Stimulated activated CD4-positive, alpha-beta T cell treated with anti-CD3 and anti-CD28 coated beads, Interleukin-12 subunit alpha, Interleukin-12 subunit beta, amount 100 ng/mL, for 48 hours (primary cell): Measurements from ENCODE around the gene ZFYVE21.
"Not testable (repeated sequence)": the region's sequence is repeated elsewhere in the genome, so short reads cannot be mapped to it uniquely, and the experiment has no call there.

Experiments used
- DNase-seq, 3 donors: peaks; one replicate each; pipeline ENCODE4 v3.0.0-alpha.2; 2020; ENCODE audit warnings: low read depth in 2 of 3, low spot score in 1 of 3

Gene ZFYVE21

DNA sequence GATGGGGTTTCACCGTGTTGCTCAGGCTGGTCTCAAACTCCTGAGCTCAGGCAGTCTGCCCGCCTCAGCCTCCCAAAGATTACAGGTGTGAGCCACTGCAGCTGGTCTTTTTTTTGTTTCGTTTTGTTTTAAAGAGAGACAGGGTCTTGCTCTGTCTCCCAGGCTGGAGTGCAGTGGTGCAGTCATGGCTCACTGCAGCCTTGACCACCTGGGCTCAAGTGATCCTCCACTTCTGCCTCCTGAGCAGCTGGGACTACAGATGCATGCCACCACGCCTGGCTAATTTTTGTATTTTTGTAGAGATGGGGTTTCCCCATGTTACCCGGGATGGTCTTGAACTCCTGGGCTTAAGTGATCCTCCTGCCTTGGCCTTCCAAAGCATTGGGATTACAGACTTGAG, 24.0 kb upstream of the ZFYVE21 start:
- not testable (repeated sequence) for DNase-seq

DNA sequence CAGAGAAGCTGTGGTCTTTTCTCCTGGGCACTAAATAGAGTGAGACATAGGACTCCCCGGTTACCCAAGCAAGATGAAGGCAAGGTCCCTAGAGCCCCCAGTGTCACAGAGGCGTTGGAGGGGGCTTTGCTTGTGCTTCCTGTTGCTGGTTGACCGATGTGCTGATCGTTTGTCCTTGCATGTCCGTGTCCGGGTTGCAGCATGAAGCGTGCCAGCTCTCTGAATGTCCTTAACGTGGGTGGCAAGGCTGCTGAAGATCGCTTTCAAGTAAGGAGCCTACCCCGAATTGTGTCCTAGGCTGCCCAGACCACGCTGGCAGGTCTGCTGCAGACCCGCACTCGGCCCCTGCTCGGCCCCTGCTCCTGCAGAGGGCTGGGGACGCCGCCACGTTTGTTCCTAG, 23.5 kb upstream of the ZFYVE21 start:
- no peak for DNase-seq

DNA sequence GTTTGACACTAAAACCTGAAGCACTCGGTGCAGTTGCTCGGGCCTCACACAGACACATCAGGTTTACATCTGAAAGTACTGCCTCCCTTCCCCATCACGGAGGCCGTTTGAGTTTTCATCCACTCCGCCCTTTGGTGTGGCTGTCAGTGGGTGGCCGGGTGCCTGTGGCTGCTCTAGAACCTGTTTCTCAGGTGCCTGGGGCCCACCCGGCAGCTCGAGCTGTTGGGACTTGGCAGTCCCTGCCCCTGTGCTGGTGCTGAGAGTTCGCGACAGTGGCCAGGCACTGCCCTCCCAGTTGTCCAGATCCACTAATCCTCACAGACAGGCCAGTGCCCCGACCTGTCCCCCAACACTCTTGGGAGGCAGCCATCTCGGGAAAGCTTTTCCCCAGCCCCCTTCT, 22.7 kb upstream of the ZFYVE21 start:
- DNase-seq: no peak

DNA sequence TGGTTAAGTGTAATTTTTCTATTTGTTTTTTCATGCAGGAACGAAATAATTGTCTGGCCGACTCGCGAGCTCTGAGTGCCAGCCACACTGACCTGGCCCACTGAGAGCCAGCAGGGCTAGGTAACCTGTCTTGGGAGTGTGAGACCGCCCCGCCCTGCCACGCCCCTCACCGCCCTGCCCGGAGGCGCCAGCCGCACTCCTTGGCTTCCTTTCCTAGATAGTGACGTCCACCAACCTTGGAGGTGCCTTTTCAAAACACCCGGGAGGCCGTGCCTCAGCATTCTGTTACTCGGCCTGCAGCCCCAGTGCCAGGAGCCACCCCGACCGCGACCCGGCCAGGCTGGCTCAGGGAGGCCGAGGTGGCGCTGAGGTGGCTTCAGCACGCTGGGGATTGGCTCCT, 22.1 kb upstream of the ZFYVE21 start:
- no peak for DNase-seq

DNA sequence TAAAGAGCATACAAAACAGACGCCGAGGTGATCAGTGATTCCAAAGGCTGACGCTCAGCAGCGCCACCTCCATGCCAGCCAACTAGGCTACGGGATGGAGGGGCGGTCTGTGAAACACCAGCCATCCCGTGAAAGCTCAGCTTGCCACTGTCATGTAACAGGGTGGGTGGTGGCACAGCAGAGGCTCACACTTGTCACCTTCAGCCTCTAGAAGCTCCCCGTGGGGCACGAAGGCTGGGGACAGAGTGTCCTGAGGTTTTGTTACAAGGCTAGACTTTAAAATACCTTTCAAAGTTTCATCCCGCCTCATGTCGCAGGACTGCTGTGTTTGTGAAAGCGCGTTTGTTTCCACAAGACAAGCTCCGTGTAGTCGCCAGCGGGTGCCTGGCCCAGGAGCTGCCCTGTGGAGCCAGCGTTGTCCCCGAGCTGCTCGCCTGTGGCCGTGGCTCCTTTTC, 21.0 kb upstream of the ZFYVE21 start:
- no peak for DNase-seq

DNA sequence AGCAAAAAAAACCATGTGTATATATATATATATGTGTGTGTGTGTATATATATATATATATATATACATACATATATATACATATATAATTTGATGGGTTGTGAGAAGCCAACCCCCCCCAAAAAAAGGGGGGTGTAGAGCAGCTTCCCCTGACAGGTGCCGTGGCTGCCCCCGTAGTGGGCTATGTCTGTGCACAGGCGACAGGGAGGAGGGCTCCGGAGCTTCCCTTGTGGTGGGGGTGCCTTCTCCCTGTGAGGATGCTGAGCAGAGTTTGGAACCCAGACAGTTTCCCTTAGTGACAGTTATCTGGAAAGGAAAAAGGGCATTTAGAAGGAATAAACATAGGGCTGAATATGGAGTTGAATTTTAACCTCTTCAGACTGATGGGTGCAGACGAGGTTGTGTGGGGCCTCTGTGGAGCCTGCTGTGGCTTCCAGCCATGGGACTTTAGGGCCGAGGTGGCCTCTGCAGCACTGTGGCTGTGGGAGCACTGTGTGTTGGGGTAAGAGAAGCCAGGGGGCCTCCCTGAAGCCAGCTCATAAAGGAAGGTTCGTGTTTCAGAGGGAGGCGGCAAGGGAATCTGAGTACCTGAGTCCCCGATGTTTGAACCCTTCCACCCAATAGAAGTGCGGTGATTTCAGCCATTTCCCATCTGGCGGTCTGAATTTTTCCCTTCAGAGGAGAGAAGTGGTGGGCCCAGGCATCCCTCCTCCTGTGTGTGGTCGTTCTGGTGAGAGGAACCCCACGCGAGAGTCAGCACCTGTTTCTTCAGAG, 20.1 kb upstream of the ZFYVE21 start:
- DNase-seq: no peak

DNA sequence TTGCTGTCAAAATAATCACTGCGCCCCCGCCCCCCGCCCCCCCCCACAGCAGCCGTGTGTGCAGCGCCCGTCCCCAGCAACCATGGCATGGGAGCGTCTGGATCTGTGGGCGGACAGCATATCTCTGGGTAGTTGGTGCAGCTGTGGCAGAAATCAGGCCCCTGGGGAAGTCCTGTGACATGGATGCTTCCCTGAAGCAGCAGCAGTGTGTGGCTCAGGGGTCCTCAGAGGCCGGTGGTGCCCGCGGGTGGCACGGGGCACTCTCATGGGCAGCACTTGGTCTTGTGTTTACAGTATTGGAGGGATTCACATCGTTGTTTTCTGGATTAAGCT, 19.6 kb upstream of the ZFYVE21 start:
- DNase-seq: no peak

DNA sequence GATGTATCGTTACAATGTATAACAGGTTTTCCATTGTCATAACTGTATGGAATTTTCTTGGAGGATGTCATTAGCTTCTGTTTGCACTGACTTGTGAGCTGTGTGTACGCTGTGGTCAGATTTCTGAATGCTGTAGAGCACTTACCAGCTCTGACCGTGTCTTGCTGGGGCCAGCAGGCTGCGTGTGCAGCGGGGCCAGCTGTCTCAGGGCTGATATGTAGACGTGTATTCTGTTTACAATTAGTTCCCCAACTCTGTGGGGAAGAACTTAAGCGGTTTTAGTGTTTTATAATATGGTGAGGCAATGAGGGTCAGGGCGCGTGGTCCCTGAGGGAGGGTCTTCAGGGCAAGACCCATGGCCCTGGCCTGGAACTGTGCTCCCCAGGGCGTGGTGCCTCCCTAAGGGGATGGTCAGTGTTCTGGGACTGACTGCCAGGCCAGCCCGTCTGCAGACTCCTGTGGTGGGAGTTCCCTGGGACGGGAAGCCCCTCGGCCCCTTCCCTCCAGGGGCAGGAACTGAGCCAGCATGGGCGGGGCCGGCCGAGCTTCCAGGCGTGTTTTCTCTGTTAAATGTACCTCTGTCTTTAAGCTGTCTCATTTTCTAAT, 19.0 kb upstream of the ZFYVE21 start:
- DNase-seq: no peak

DNA sequence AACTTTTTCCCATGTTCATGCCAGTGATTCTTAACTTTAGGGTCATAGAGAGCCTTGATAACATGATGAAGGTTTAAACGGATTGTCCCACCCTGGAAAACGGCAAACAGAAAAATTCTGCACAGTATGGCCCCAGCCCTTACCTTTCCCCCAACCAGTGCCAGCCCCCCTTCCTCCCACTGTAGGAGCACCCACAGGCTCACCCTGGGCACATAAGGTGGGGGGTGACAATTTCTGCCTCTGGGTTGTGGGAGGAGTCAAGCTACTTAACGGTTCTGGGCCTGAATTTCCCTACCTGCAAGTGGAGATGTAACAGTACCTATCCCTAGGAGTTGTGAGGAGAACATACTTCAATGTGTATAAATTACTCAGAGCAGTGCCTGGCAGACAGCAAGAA, 18.4 kb upstream of the ZFYVE21 start:
- DNase-seq: no peak

DNA sequence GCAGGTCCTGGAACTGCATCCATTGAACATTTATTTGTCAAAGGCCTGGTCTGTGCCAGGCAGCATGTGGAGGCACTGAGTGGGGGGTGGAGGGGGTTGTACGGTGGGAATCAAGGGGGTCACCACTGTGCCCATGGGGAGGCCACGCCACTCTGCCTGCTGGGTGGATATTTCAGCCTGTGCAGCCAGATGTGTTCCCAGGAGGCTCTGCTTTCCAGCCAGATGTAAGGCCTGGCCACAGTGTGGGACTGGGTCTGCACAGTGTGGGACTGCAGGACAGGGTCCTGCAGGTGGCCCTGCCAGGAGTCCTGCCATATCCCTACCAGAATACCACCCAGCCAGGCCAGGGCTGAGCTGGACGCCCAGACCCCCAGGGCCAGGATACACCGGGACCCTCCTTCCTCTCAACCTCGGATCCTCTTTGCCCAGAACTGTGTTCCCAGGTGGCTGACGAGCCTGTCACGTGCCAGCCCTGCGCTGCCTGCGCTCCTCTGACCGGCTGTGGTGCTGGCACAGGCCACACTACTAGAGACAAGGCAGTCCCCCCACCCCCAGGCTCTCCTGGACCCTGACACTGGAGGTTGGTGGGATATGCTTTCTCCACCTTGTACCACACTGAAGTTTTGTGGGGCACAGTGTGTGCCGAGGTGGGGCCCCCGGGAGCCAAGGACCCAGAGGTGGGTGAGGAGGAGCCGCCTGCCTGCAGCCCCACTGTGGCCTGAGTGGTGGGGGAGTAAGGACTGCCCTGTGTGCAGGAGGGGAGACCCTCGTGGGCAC, 17.8 kb upstream of the ZFYVE21 start:
- DNase-seq: no peak

DNA sequence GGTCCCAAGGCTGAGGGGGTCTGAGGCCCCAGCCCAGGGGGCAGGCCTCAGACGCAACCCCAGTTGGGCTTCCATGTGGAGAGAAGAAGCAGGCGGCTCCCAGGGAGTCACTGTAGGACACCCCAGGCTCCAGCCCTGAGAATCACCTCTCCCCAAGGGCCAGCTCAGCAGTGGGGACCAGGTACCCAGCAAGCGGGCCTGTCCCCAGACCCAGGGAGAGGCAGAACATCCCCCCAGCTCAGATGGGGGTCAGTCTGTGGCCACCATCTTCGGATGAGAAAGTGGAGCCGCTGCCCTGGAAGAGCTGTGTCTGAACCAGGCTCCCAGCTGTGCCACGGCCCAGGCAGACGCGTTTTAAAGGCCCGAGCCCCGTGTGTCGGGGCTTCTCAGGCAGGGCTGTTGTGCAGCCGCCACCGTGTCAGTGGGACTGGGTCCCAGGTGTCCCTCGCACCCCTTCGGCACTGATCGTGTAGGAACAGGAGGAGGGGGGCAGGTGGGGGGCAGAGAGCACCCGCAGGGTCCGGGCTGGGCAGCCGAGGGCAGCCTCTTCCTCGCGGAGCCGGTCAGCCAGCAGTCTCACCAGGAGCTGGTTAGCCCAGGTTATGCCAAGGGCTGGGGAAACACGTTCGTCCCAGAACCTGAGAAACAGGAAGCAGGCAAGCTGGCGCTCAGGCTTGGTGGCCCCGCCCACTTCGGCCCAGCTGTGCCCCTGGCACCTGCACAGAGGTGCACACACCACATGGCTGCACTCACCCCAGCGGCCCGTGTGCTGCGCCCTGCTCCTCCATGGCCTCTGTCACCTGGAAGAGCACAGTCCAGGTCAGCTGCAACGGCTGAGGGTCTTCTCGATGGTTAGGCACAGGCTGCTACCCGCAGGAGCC, 17.0 kb upstream of the ZFYVE21 start:
- no peak for DNase-seq

DNA sequence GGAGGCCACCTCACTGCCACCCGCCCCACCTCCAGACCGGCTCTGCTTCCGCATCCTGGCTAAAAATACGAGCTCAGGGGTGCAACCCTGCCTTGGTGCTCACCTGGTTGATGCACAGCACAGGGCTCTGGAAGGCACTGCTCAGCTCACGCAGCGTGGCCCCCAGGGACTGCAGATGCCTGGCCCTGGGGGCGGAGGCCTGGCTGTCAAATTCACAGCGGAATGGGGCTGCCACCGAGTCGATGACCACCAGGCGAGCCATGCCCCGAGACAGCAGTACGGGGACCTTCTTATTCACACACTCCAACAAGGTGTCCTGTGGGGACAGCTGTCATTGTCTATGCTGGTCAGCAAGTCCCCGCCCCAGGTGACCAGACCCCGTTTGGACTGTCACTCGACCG, 16.3 kb upstream of the ZFYVE21 start:
- no peak for DNase-seq

DNA sequence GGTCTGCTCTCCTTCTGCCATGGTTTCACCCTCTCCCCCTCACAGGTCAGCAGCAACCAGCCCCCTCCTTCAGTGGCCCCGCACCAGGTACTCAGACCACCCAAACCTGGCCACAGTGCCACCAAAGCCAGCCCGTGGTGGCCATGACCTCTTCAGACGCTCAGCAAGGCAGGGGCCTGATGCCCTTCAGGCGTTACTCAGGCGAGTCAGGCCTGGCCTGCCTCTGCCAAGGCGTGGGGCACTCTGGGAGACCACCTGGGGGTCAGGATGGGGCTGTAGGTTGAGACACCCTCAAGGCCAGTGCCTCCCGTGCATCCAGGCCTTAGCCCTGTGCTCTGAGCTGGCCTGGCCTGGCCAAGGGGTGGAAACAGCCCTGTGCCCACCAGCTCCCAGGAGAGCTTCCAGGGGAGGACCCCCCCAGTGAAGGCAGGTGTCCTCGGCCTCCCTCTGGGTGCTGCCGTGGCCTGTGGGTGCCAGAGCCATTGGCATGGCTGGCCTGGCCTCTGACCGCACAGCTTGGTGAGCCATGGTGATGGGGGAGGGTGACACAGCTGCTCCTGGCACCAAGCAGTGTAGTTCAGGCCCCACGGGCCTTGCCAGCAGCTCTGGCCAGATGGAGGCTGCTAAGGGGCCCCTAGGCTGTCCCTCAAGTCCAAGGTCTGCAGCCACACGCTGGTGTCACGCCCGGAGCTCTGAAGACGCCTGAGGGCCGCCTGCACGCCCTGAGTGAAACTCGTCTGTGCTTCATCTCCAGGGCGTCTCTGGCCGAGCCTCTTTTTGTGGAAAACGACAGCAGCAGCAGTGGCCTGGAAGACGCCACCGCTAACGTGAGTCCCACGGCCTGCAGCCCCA, 15.5 kb upstream of the ZFYVE21 start:
- DNase-seq: no peak

DNA sequence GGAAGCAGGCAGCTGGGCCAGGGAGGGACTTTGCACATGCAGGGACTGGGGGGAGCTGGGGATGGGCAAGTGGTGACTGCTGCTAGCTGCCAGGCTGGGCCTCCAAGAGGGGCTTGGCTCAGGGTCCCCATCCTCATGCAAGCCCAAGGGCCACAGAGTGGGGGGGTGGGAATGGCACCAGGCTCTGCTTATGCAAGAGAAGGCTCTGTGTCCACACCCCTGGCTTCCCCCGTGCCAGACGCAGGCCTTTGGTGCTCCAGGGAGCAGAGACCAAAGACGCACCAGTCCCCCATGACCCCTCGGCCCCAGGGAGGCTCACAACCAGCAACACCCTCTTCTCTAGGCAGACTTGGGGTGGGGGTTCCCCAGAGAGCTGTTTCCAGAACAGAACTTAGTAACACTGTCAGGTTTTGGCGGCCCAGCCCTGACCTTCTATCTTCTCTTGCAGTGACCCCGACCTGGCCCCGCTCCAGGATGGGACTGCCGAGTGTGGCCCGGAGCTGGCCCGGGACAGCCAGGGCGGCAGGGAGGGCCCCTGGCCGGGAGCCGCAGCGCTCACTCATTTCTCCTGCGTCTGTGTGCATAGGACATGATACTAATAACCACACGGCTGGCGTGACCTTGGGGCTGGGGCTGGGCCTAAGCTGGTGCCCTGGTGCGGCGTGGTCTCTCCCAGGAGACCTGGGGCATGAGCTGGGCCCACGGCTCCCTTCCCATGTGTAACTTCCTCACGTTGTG, 14.7 kb upstream of the ZFYVE21 start:
- DNase-seq: no peak

DNA sequence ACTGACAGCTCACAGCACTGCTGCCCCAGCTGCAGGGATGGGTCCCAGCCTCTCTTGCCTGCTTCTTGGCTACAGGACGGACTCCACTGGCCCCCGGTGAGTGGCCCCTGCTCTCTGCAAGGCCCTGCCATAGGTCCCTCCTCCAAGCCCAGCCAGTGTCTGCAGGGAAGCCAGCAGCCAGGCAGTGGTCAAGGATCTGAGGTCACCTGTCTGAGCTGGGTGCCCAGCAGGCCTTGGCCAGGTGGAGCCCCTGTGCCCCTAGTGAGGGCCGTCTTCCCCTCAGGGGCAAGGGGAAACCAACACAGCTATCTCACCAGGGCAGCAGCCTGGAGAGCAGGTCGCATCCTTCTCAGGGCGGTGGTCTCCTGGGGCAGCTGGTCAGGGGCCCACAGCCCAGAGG, 13.5 kb upstream of the ZFYVE21 start:
- DNase-seq: no peak

DNA sequence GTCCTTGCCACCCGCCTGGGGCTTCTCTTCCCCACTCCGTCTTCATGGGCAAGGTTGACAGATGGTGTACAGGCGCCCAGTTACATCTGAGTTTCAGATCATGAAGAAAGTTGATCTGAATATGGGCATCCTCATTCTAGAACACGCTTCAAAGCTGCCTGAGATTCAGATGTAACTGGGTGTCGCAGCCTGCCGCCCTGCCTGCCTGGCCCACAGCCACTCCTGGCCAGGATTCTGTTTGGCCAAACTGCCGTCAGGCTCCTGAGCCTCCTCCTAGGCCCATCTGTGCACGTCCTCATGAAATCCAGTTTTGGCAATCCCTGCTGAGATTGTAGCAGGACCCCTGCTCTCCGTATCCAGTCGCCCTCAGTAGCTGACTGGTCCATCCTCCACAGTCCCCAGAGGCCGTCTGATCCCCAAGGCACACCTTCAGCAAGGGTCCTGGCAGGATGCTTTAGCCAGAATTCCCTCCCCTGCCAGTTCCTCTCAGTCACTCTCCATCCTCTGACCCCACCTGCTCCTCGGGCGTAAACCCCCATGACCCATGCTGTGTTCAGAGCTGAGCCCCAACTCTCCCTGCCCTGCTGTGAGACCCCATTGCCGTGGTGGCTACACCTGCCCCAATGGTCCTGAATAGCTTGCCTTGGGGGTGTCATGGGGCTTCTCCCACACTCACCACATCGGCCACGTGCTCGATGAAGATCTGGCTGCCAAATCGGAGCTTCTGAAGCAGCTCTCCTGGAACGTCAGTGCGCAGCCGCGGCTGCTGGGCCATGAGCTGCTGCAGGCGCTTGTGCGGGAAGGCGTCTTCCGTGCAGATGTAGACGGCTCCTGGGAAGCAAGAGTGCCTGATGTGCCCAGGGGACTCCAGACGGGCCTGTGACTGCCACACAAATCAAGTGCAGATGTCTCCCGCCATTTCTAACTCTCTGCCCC, 12.8 kb upstream of the ZFYVE21 start:
- no peak for DNase-seq

DNA sequence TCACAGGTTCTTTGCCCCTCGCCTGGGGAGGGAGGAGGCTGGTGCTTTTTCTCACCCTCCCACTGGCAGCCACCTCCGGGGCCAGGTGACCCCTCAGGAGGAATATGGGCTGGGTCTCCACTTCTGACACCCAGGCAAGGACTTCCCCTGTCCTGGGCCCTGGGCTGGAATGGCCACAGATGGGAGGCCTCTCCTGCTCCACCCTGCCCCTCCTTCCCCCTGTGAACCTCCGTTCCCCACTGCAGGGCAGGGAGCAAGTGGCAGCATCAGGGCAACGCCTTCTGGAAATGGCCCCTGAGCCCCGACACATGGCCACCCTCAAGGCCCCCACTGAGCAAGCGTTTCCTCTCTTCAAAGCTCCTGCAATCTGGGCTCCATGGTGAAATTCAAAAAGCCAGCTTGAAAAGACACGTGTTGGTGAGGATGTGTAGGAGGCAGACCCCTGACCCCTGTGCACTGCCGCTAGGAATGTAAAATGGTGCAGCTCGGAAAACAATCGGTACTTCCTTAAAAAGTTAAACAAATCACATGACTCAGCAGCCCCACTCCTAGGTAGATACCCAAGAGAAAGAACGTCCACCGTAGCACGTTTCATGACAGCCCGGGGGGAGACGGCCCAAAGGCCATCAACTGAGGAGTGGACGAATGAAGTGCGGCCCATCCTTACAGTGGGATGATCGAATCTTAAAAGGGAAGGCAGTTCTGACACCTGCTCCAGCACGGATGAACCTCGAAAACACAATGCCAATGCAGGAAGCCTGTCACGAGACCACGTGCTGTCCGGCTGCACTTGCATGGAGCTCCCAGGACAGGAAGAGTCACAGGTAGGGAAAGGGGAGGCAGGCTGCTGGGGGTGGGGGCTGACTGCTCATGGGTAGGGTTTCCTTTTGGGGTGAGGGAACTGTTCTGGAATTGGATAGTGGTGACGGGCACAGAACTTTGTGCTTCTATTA, 11.9 kb upstream of the ZFYVE21 start:
- DNase-seq: no peak

DNA sequence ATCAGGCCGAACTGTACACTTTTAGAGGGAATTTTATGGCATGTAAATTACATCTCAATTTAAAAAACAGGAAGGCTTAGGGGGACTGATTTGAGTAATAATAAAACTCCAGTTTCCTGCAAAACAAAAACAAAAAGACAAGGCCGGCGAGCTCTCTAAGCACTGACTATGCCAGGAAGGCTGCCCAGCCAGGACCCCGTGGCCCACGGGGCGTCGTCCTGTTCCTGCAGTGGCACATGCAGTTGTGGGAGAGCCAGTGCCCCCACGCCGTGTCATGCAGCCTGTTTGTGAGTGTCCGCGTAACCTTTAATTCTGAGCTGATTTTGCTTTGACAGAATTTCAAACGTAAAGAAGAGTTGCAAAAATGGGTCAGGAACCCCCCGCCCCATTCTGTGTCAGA, 10.9 kb upstream of the ZFYVE21 start:
- no peak for DNase-seq
